ENCODE measurements around the gene UTS2R.
A peak's percentile ranks its signal among the peaks of the same experiment; 100 is the strongest.

The UTS2R gene

GRCh38 chr17:82371333-82372248, at the start of gene UTS2R:
Gene UTS2R (plus strand): TSS chr17:82371765. CDS start chr17:82374325, 2,560 bp downstream.
- H3K27me3 Mint-ChIP-seq = peaks cover 56% of the 10 kb centered on the region
- peaks cover 12% of the 10 kb centered on the region for H3K4me1 Mint-ChIP-seq
- ATAC-seq (replicated peaks; ENCODE audit: extremely low read depth, poor library complexity, severe bottlenecking) = no peak
- peak within 1 kb of the TSS; percentile 70 for H3K4me3 Mint-ChIP-seq
- DNase-seq (ENCODE audit: low spot score in 2 of 2) = no peak
- H3K27ac Mint-ChIP-seq (ENCODE audit: low read depth) = no peak within 1 kb of the TSS
- H3K9me3 Mint-ChIP-seq = no peaks in the 10 kb centered on the region
- no peaks in the 10 kb centered on the region for H3K36me3 Mint-ChIP-seq (ENCODE audit: insufficient read depth)

- Mint-ChIP-seq H3K9me3 (no peaks in the 10 kb centered on the region), H3K27ac (ENCODE audit: low read depth) (no peak overlapping the region), H3K36me3 (ENCODE audit: insufficient read depth) (peaks cover 12% of the 10 kb centered on the region), H3K4me1 (peaks cover 6% of the 10 kb centered on the region), H3K4me3 (no peak overlapping the region), H3K27me3 (no peaks in the 10 kb centered on the region)
- ATAC-seq (replicated peaks; ENCODE audit: extremely low read depth, poor library complexity, severe bottlenecking) (no peak), DNase-seq (ENCODE audit: low spot score in 2 of 2) (no peak)
Measured at GRCh38 chr17:82321947-82322466, 49.6 kb upstream of the UTS2R start.

- no peak for ATAC-seq (replicated peaks; ENCODE audit: extremely low read depth, poor library complexity, severe bottlenecking)
- Mint-ChIP-seq H3K4me1 (peaks cover 6% of the 10 kb centered on the region), H3K27me3 (no peaks in the 10 kb centered on the region), H3K36me3 (ENCODE audit: insufficient read depth) (peaks cover 6% of the 10 kb centered on the region), H3K9me3 (no peaks in the 10 kb centered on the region), H3K4me3 (no peak overlapping the region), H3K27ac (ENCODE audit: low read depth) (no peak overlapping the region)
- DNase-seq (ENCODE audit: low spot score in 2 of 2) = no peak
Measured at GRCh38 chr17:82322526-82323453, 48.8 kb upstream of the UTS2R start.

GRCh38 chr17:82323514-82324234, 47.9 kb upstream of the UTS2R start:
- Mint-ChIP-seq H3K27ac (ENCODE audit: low read depth) (no peak overlapping the region), H3K4me1 (peaks cover 6% of the 10 kb centered on the region), H3K36me3 (ENCODE audit: insufficient read depth) (peaks cover 6% of the 10 kb centered on the region), H3K27me3 (no peaks in the 10 kb centered on the region), H3K9me3 (no peaks in the 10 kb centered on the region), H3K4me3 (no peak overlapping the region)
- ATAC-seq (replicated peaks; ENCODE audit: extremely low read depth, poor library complexity, severe bottlenecking) = no peak
- no peak for DNase-seq (ENCODE audit: low spot score in 2 of 2)

- no peak for ATAC-seq (replicated peaks; ENCODE audit: extremely low read depth, poor library complexity, severe bottlenecking)
- DNase-seq (ENCODE audit: low spot score in 2 of 2) = no peak
- Mint-ChIP-seq H3K36me3 (ENCODE audit: insufficient read depth) (peaks cover 6% of the 10 kb centered on the region), H3K4me1 (peaks cover 6% of the 10 kb centered on the region), H3K27me3 (no peaks in the 10 kb centered on the region), H3K4me3 (no peak overlapping the region), H3K9me3 (no peaks in the 10 kb centered on the region), H3K27ac (ENCODE audit: low read depth) (no peak overlapping the region)
Measured at GRCh38 chr17:82324566-82325285, 46.8 kb upstream of the UTS2R start.

- Mint-ChIP-seq H3K36me3 (ENCODE audit: insufficient read depth) (peaks cover 8% of the 10 kb centered on the region), H3K4me3 (no peak overlapping the region), H3K27me3 (no peaks in the 10 kb centered on the region), H3K4me1 (peaks cover 6% of the 10 kb centered on the region), H3K27ac (ENCODE audit: low read depth) (no peak overlapping the region), H3K9me3 (no peaks in the 10 kb centered on the region)
- ATAC-seq (replicated peaks; ENCODE audit: extremely low read depth, poor library complexity, severe bottlenecking) (no peak), DNase-seq (ENCODE audit: low spot score in 2 of 2) (no peak)
Measured at GRCh38 chr17:82325286-82326180, 46.0 kb upstream of the UTS2R start.

GRCh38 chr17:82327289-82327688, 44.3 kb upstream of the UTS2R start:
- Mint-ChIP-seq H3K36me3 (ENCODE audit: insufficient read depth) (peaks cover 3% of the 10 kb centered on the region), H3K9me3 (no peaks in the 10 kb centered on the region), H3K4me3 (no peak overlapping the region), H3K4me1 (peaks cover 1% of the 10 kb centered on the region), H3K27ac (ENCODE audit: low read depth) (no peak overlapping the region), H3K27me3 (no peaks in the 10 kb centered on the region)
- DNase-seq (ENCODE audit: low spot score in 2 of 2) = no peak
- no peak for ATAC-seq (replicated peaks; ENCODE audit: extremely low read depth, poor library complexity, severe bottlenecking)

- peaks cover 3% of the 10 kb centered on the region for H3K36me3 Mint-ChIP-seq (ENCODE audit: insufficient read depth)
- DNase-seq (ENCODE audit: low spot score in 2 of 2) (no peak), ATAC-seq (replicated peaks; ENCODE audit: extremely low read depth, poor library complexity, severe bottlenecking) (no peak)
- no peaks in the 10 kb centered on the region for H3K9me3 Mint-ChIP-seq
- no peaks in the 10 kb centered on the region for H3K27me3 Mint-ChIP-seq
- peaks cover 6% of the 10 kb centered on the region for H3K4me1 Mint-ChIP-seq
- no peak overlapping the region for H3K4me3 Mint-ChIP-seq
- H3K27ac Mint-ChIP-seq (ENCODE audit: low read depth) = no peak overlapping the region
Measured at GRCh38 chr17:82327757-82328140, 43.8 kb upstream of the UTS2R start.

- no peaks in the 10 kb centered on the region for H3K9me3 Mint-ChIP-seq
Measured at GRCh38 chr17:82328141-82328993, 43.2 kb upstream of the UTS2R start.

GRCh38 chr17:82328994-82329507, 42.5 kb upstream of the UTS2R start:
- no peaks in the 10 kb centered on the region for H3K9me3 Mint-ChIP-seq
- H3K27ac Mint-ChIP-seq (ENCODE audit: low read depth) = no peak overlapping the region
- peaks cover 3% of the 10 kb centered on the region for H3K36me3 Mint-ChIP-seq (ENCODE audit: insufficient read depth)
- H3K4me3 Mint-ChIP-seq = no peak overlapping the region
- H3K4me1 Mint-ChIP-seq = peaks cover 10% of the 10 kb centered on the region
- ATAC-seq (replicated peaks; ENCODE audit: extremely low read depth, poor library complexity, severe bottlenecking) (no peak), DNase-seq (ENCODE audit: low spot score in 2 of 2) (no peak)
- H3K27me3 Mint-ChIP-seq = no peaks in the 10 kb centered on the region

More at GRCh38 chr17:82328141-82328993, 43.2 kb upstream of the UTS2R start:
- H3K27me3 Mint-ChIP-seq = no peaks in the 10 kb centered on the region
- DNase-seq (ENCODE audit: low spot score in 2 of 2) = no peak
- peaks cover 10% of the 10 kb centered on the region for H3K4me1 Mint-ChIP-seq
- H3K4me3 Mint-ChIP-seq = no peak overlapping the region
- peaks cover 3% of the 10 kb centered on the region for H3K36me3 Mint-ChIP-seq (ENCODE audit: insufficient read depth)
- ATAC-seq (replicated peaks; ENCODE audit: extremely low read depth, poor library complexity, severe bottlenecking) = no peak
- no peak overlapping the region for H3K27ac Mint-ChIP-seq (ENCODE audit: low read depth)

Measured in central memory CD8-positive, alpha-beta T cell (primary cell).